KMS-11 (cell line): ENCODE measurements around the gene SLAMF9.

Source experiments
- H2AFZ ChIP-seq: fragments of 200-600 bp; sonication (generic); 2 replicates; pipeline ENCODE4 v1.6.1; 2016; ENCODE audit warnings: antibody characterized with exemption, mixed run types, low read depth
- H3K27ac ChIP-seq: fragments of 200-600 bp; sonication (generic); 2 replicates; pipeline ENCODE4 v1.6.1; 2016; ENCODE audit warnings: mild to moderate bottlenecking, mixed run types
- H3K27me3 ChIP-seq: fragments of 200-600 bp; sonication (generic); 2 replicates; pipeline ENCODE4 v1.6.1; 2017; ENCODE audit warnings: mild to moderate bottlenecking, low read depth, mixed run types, moderate library complexity; ENCODE audit not compliant: insufficient read depth
- H3K36me3 ChIP-seq: fragments of 200-600 bp; sonication (generic); 2 replicates; pipeline ENCODE4 v1.6.1; 2017; ENCODE audit warnings: mild to moderate bottlenecking, mixed run types; ENCODE audit not compliant: insufficient read depth
- H3K4me1 ChIP-seq: fragments of 200-600 bp; sonication (generic); 2 replicates; pipeline ENCODE4 v1.6.1; 2016; ENCODE audit warnings: mild to moderate bottlenecking, low read depth, mixed run types; ENCODE audit not compliant: poor library complexity, severe bottlenecking
- H3K4me2 ChIP-seq: fragments of 200-600 bp; sonication (generic); 2 replicates; pipeline ENCODE4 v1.7.0; 2016; ENCODE audit warnings: mild to moderate bottlenecking, mixed run types
- H3K4me3 ChIP-seq: fragments of 200-600 bp; sonication (generic); IDR thresholded peaks from 2 replicates; pipeline ENCODE4 v1.6.1; 2017; ENCODE audit warnings: low read depth, low read length, mixed read lengths; ENCODE audit not compliant: insufficient read depth
- H3K79me2 ChIP-seq: fragments of 200-600 bp; sonication (generic); 2 replicates; pipeline ENCODE4 v1.6.1; 2016; ENCODE audit warnings: low read depth, mixed run types; ENCODE audit not compliant: insufficient read depth
- H3K9ac ChIP-seq: fragments of 200-600 bp; sonication (generic); 2 replicates; pipeline ENCODE4 v1.6.1; 2016; ENCODE audit warnings: mild to moderate bottlenecking, mixed run types
- H4K20me1 ChIP-seq: fragments of 200-600 bp; sonication (generic); 2 replicates; pipeline ENCODE4 v1.6.1; 2016; ENCODE audit warnings: mild to moderate bottlenecking, mixed run types; ENCODE audit not compliant: insufficient read depth
- CTCF ChIP-seq: fragments of 200-600 bp; sonication (generic); conservative IDR thresholded peaks from 2 replicates; pipeline ENCODE4 v1.6.1; 2017; ENCODE audit warnings: low read depth, mild to moderate bottlenecking, antibody characterized with exemption, low read length, moderate library complexity, mixed read lengths

Gene SLAMF9

GRCh38 chr1:159972443-159973205, 18.6 kb upstream of the SLAMF9 start:
- TF ChIP-seq CTCF: no peak
- H3K27me3 ChIP-seq: no peaks in the 10 kb centered on the region
- no peaks in the 10 kb centered on the region for H3K79me2 ChIP-seq

GRCh38 chr1:159970932-159971342, 16.9 kb upstream of the SLAMF9 start:
- H4K20me1 ChIP-seq: no peaks in the 10 kb centered on the region
- no peaks in the 10 kb centered on the region for H3K79me2 ChIP-seq
- H3K4me3 ChIP-seq: no peak overlapping the region
- H3K27me3 ChIP-seq: no peaks in the 10 kb centered on the region
- no peaks in the 10 kb centered on the region for H3K4me1 ChIP-seq
- H2AFZ ChIP-seq: no peak overlapping the region
- H3K9ac ChIP-seq: no peak overlapping the region
- TF ChIP-seq CTCF: no peak
- H3K36me3 ChIP-seq: no peaks in the 10 kb centered on the region
- no peak overlapping the region for H3K4me2 ChIP-seq
- no peak overlapping the region for H3K27ac ChIP-seq

More at GRCh38 chr1:159972443-159973205, 18.6 kb upstream of the SLAMF9 start:
- no peaks in the 10 kb centered on the region for H3K36me3 ChIP-seq
- H3K4me1 ChIP-seq: no peaks in the 10 kb centered on the region
- no peak overlapping the region for H3K4me3 ChIP-seq
- no peak overlapping the region for H2AFZ ChIP-seq
- H4K20me1 ChIP-seq: no peaks in the 10 kb centered on the region
- no peak overlapping the region for H3K27ac ChIP-seq
- no peak overlapping the region for H3K9ac ChIP-seq
- no peak overlapping the region for H3K4me2 ChIP-seq

GRCh38 chr1:159968901-159969300, 14.9 kb upstream of the SLAMF9 start:
- Histone ChIP-seq H3K27me3 (no peaks in the 10 kb centered on the region), H4K20me1 (no peaks in the 10 kb centered on the region), H3K4me3 (no peak overlapping the region), H2AFZ (no peak overlapping the region), H3K4me2 (no peak overlapping the region), H3K4me1 (no peaks in the 10 kb centered on the region), H3K79me2 (no peaks in the 10 kb centered on the region), H3K27ac (no peak overlapping the region), H3K36me3 (no peaks in the 10 kb centered on the region), H3K9ac (no peak overlapping the region)
- TF ChIP-seq CTCF: no peak

GRCh38 chr1:159965263-159965662, 11.2 kb upstream of the SLAMF9 start:
- H3K27ac ChIP-seq: no peak overlapping the region
- no peak overlapping the region for H3K4me3 ChIP-seq
- no peaks in the 10 kb centered on the region for H3K4me1 ChIP-seq
- no peaks in the 10 kb centered on the region for H3K27me3 ChIP-seq
- no peak overlapping the region for H3K9ac ChIP-seq
- no peak overlapping the region for H2AFZ ChIP-seq
- no peak for TF ChIP-seq CTCF
- H3K4me2 ChIP-seq: no peak overlapping the region
- no peaks in the 10 kb centered on the region for H3K79me2 ChIP-seq
- H4K20me1 ChIP-seq: no peaks in the 10 kb centered on the region
- no peaks in the 10 kb centered on the region for H3K36me3 ChIP-seq
